AG04450 (cell line): Measurements from ENCODE around the gene DMD. TPM values are rescaled to one million over a fixed set of nuclear protein-coding genes. Genes with fewer than 3 reads are reported as not detected.

Experiments
- CTCF ChIA-PET: fragments of 300-600, 350-600 bp; formaldehyde crosslinking; extraction: SDS; loops from one replicate; lab custom pipeline; 2022; ENCODE audit warnings: antibody characterized with exemption, inconsistent platforms; lab: Charles Lee
- POLR2A ChIA-PET: fragments of 350-600 bp; formaldehyde crosslinking; extraction: SDS; loops from one replicate; lab custom pipeline; 2021; ENCODE audit warnings: antibody characterized with exemption, inconsistent platforms; lab: Yijun Ruan, JAX
- DNase-seq: peaks from one replicate; pipeline ENCODE4 v3.0.0-alpha.2; 2011; ENCODE audit warnings: low read depth, low spot score
- H3K27ac ChIP-seq: one replicate; pipeline ENCODE4 v1.5.1; 2012; ENCODE audit warnings: low read depth, low read length, control low read depth
- H3K27me3 ChIP-seq: one replicate; pipeline ENCODE4 v1.6.0; 2012; ENCODE audit warnings: low read length; ENCODE audit not compliant: control insufficient read depth, insufficient read depth
- H3K4me3 ChIP-seq: 2 replicates; pipeline ENCODE4 v1.5.1; 2011; ENCODE audit warnings: mild to moderate bottlenecking, low read depth, low read length, control low read depth
- H3K9me3 ChIP-seq: 2 replicates; pipeline ENCODE4 v1.5.1; 2012; ENCODE audit warnings: low read length; ENCODE audit not compliant: control insufficient read depth, insufficient read depth
- CTCF ChIP-seq: IDR thresholded peaks from 2 replicates; pipeline ENCODE4 v1.5.1; 2011; ENCODE audit warnings: low read depth, low read length, control low read depth, inconsistent platforms
- polyA plus RNA-seq: library from polyadenylated mRNA; depleted of rRNA; stranded (reverse); fragments of >200 nt; gene quantifications from 2 replicates; pipeline ENCODE4 v1.2.3, GENCODE V29; 2011

The DMD gene
- polyA plus RNA-seq, 1 experiment, result 7.6 TPM

- no peak for DNase-seq
- H3K27me3 ChIP-seq, result no peaks in the 10 kb centered on the region
- H3K9me3 ChIP-seq, result no peaks in the 10 kb centered on the region
- CTCF ChIA-PET, result no interaction called here
- no peak overlapping the region for H3K27ac ChIP-seq
- no peak for TF ChIP-seq CTCF
- POLR2A ChIA-PET, result no interaction called here
- no peak overlapping the region for H3K4me3 ChIP-seq
Observed at GRCh38 chrX:31320740-31321139, 1890.6 kb downstream of the DMD start.

GRCh38 chrX:31319586-31319985 lies 1891.8 kb downstream of the DMD start:
- Histone ChIP-seq H3K9me3 (no peaks in the 10 kb centered on the region), H3K27ac (no peak overlapping the region), H3K4me3 (no peak overlapping the region), H3K27me3 (no peaks in the 10 kb centered on the region)
- TF ChIP-seq CTCF, result no peak
- DNase-seq, result no peak
- ChIA-PET POLR2A (no interaction called here), CTCF (no interaction called here)

DNA sequence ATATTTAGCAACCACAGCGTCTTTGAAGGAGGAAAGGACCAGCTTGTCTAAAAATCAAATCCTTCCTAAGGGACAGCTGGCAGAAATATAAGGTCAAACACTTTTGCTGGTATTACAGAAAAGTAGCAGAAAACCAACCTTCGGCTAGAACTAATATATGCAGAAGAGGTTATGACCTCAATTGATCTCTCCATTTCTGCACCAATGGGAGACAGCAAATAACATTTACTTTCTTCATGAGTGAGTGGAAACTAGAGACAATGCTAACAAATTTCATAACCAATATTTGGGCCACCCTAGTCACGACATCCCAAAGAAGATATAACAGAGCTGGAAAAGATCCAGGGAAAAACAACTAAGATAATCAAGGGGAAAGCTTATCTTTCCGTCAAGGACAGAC lies 1892.5 kb downstream of the DMD start:
- ChIA-PET CTCF (no interaction called here), POLR2A (no interaction called here)
- DNase-seq, result no peak
- TF ChIP-seq CTCF, result no peak
- Histone ChIP-seq H3K4me3 (no peak overlapping the region), H3K27ac (no peak overlapping the region), H3K9me3 (no peaks in the 10 kb centered on the region), H3K27me3 (no peaks in the 10 kb centered on the region)

GRCh38 chrX:31316340-31316991 lies 1894.9 kb downstream of the DMD start:
- Histone ChIP-seq H3K27ac (no peak overlapping the region), H3K27me3 (no peaks in the 10 kb centered on the region), H3K9me3 (no peaks in the 10 kb centered on the region), H3K4me3 (no peak overlapping the region)
- CTCF ChIA-PET, result no interaction called here
- TF ChIP-seq CTCF, result no peak
- POLR2A ChIA-PET, result no interaction called here
- no peak for DNase-seq

DNA sequence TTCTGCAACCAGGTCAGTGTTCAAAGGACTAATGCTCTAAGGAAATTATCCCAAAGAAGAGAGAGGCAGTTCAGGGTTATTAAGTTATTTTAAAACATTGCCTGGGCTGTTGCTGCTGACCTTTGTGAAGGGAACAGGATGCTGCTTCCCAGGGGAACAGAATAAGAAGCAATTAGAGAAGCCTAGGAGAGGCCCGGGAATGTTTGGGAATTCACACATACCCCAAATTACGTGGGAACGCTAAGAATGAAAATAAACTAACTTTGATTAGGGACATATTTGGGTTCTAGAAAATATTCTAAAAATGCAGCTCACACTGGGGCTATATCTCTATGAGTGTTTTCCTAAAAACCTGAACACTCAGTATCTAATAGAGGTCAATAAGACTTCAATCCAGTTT lies 1896.4 kb downstream of the DMD start:
- no peak for DNase-seq
- TF ChIP-seq CTCF, result no peak
- Histone ChIP-seq H3K27ac (no peak overlapping the region), H3K4me3 (no peak overlapping the region), H3K27me3 (no peaks in the 10 kb centered on the region), H3K9me3 (no peaks in the 10 kb centered on the region)
- ChIA-PET CTCF (no interaction called here), POLR2A (no interaction called here)
